HG03520 (cell line): ENCODE results near the gene TIE1.

ENCODE experiments used
- ATAC-seq: cut with Tn5 transposase; IDR thresholded peaks from one replicate; pipeline ENCODE4 v1.9.1; 2021; ENCODE audit warnings: mild to moderate bottlenecking, moderate library complexity; ENCODE audit not compliant: unreplicated experiment

The TIE1 gene

DNA sequence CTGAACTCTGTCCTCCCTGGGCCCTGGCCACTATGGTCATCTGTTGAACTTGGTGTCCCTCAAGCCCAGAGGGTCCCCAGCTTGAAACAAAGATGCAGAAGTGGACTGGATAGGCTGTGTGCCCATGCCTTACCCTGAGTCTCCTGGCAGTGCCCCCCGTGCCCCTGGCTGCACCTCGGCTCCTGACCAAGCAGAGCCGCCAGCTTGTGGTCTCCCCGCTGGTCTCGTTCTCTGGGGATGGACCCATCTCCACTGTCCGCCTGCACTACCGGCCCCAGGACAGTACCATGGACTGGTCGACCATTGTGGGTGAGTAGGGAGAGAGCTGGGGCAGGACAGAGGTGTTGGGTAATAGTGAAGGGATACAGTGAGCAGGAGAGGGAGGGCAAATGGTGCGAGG lies 10.7 kb downstream of the TIE1 start:
- no peak for ATAC-seq

DNA sequence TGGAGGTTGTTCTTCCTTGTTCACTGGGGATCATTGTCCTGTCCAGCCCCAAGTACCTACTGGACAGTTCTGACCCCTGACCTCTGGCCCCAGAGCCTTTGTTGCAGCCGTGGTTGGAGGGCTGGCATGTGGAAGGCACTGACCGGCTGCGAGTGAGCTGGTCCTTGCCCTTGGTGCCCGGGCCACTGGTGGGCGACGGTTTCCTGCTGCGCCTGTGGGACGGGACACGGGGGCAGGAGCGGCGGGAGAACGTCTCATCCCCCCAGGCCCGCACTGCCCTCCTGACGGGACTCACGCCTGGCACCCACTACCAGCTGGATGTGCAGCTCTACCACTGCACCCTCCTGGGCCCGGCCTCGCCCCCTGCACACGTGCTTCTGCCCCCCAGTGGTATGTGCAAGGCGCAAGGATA lies 11.4 kb downstream of the TIE1 start:
- ATAC-seq = no peak

DNA sequence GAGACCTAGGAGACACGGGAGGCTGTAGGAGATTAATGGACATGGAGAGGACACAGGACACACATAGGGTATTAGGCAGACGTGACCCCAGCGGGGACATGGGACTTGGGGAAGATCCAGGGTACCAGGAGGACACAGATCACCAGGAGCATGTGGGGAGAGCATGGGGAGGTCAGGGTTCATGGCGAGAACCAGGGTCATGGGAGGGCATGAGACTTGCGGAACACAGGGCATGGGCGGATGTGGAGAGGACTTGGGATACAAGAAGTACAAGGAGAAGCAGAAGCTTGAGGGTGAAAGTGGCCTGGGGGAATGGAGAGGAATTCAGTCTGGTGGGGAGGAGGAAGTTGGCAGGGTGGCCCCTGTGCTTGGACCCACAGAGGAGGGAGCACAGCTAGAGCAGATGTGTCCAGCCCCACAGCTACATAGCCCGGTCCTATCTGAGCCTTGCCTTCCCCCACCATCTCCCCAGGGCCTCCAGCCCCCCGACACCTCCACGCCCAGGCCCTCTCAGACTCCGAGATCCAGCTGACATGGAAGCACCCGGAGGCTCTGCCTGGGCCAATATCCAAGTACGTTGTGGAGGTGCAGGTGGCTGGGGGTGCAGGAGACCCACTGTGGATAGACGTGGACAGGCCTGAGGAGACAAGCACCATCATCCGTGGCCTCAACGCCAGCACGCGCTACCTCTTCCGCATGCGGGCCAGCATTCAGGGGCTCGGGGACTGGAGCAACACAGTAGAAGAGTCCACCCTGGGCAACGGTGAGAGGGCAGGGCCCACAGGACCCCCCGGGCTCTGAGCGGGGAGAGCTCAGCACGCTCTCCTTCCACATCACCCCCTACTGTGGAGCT lies 12.1 kb downstream of the TIE1 start:
- ATAC-seq = no peak

DNA sequence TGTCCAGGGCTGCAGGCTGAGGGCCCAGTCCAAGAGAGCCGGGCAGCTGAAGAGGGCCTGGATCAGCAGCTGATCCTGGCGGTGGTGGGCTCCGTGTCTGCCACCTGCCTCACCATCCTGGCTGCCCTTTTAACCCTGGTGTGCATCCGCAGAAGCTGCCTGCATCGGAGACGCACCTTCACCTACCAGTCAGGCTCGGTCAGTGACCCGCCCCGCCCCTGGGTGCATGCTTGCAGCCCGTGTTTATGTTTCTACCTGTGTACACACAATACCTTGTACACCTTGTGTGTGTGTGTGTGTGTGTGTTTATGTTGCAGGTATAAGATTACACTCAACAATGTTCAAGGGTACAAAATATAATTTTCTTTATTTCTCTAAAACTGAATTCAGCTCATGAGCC lies 13.0 kb downstream of the TIE1 start:
- no peak for ATAC-seq

DNA sequence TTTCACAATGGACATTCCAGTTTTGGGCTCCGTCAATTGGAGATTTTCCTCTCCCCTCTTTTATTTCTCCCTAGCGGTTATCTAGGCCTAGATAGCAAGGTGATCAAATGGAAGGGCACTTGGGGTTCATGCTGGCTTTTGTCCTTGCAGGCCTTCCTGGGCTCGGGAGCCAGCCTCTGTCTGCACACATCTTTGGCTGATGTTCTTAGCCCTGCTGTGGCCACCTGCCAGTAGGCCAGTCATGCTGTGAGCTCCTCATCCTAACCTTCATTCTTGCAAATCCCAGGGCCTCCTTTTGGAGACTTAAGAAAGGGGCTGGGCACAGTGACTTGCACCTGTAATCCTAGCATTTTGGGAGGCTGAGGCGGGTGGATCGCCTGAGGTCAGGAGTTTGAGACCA lies 13.5 kb downstream of the TIE1 start:
- ATAC-seq = no peak

DNA sequence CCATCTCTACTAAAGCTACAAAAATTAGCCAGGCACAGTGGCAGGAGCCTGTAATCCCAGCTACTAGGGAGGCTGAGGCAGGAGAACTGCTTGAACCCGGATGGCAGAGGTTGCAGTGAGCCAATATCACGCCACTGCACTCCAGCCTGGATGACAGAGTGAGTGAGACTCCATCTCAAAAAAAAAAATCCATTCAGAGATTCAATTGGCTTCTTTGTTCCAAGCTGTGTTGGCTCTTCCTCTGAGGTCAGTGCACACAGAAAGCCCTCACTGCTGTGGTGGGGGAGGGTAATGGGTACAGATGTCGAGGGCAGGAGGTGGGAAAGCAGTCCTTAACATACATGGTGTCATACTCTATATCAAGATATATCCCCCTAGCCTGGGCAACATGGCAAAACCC lies 14.7 kb downstream of the TIE1 start:
- no peak for ATAC-seq

DNA sequence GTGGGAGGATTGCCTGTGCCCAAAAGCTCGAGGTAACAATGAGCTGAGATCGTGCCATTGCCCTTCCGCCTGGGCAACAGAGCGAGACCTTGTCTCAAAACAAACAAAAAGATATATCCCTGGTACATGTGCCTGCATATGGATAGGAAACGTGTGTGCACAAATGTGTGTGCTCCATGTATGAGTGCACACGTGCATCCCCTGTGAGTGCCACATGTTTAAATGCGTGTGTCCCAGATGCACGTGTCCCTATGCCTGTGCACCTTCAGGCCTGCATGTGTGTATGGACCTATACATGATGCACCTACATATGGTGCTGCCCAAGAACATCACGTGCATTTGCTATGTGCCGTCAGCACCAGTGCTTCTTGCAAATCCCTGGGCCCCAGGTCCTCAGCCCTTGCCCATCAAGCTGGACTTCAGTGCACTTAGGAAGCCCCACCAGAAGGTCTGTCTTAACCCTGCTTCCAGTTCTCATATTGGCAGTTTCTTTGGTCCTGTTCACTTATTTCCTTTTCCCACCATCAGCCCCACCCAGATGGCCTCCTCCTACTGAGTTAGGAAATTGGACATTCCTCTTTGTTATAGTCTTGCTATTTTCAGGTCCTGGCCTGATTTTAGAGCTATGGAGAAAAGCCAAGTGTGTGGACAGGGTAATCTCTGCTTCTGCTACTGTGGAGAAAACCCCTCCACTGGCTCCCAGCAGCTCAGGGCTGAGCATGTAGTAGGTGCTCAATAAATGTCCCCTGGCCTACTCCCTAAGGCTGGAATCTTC lies 15.4 kb downstream of the TIE1 start:
- no peak for ATAC-seq

DNA sequence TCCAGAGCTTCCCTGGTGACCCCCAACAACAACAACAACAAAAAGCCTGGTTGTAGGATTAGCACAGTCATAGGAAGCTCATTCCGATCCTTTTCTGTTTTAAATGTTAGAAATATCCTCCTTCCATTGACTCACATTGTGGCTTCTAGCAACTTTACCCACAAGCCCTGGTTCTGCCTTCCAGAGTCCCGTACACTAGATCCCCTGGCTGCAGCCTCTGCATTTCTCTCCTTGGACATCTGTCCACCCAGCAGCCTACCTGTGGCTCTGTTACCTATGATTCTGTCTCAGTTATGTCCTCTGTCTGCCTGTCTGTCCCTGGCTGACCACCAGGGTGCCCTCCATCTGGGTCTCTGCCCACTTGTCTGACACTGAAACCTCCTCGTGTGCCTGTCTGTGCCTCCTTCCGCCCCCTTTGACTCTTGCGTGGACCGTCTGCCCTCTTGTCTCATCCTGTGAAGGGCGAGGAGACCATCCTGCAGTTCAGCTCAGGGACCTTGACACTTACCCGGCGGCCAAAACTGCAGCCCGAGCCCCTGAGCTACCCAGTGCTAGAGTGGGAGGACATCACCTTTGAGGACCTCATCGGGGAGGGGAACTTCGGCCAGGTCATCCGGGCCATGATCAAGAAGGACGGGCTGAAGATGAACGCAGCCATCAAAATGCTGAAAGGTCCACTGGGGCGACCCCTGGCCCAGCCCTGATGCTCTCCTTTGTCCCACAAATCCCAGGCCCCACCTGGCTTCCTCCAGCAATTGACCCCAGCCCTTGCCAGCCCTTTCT lies 16.1 kb downstream of the TIE1 start:
- ATAC-seq = no peak

DNA sequence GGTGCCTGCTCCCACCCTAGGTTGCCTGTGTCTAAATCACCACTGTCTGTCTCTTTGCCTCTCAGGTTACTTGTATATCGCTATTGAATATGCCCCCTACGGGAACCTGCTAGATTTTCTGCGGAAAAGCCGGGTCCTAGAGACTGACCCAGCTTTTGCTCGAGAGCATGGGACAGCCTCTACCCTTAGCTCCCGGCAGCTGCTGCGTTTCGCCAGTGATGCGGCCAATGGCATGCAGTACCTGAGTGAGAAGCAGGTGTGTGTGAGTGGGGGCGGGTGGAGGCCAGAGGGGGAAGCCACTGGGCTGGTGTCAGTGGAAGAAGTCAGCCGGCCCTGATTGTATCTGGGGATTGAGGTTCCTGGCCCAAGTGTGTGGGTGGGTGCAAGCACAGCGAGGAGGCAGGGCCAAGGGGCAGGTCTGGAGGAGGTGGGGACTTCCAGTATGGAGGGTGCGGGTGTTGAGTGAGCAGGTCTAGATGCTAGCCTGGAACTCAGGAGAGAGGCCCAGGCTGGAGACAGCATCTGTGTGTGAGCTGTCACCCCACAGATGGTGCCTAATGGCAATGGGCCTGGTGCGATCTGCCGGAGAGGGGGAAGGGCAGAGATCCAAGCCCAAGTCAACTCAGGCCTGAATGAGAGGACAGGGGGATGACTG lies 17.2 kb downstream of the TIE1 start:
- no peak for ATAC-seq

DNA sequence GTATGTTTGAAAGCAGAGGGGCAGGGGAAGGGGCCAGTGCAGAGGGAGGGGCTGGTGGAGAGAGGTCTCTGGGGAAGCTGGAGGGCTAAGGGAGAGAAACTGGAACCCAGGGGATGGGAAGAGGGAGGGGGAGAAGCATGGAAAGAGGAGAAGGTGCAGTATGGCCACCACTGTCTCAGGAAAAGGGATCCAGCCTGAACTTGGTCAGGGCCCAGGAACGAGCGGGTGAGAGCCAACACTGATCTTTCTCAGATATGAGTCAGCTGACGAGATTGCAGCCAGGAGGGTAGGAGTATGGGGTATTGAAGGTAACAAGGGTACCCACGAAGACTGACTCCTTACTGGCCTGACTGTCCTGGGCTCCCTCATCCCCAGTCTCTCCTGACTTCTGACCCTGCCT lies 18.0 kb downstream of the TIE1 start:
- ATAC-seq = no peak

DNA sequence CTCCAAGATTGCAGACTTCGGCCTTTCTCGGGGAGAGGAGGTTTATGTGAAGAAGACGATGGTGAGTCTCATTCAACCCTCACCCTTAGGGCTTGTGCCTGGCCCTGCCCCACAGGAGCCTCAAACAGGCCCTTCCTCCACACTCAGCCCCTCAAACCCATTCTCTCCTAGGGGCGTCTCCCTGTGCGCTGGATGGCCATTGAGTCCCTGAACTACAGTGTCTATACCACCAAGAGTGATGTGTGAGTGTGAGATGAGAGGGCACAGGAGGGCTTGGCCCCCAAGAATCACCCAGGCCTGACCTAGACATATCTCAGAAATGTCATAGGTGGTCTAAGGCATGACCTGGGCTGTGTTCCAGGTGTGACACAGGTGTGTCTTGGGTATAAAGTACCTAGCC lies 18.5 kb downstream of the TIE1 start:
- no peak for ATAC-seq

DNA sequence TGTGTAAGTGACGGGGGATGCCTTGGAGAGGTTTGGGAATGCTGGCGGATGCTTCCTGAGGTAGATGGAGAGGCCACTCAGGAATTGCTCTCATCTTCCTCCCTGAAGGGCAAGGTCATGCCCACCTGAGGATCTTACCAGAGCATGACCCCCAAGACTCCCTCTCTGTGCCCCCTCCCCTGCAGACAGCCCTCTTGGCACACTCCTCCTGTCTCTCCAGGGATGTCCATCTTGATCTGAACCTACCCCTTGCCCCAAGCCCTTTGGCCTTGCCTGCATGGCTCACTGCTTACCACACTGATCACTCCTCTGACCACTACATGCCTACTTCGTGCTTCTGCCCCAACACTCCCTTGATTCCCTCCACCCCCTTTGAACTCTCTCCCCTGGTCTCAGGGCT lies 19.0 kb downstream of the TIE1 start:
- no peak for ATAC-seq

DNA sequence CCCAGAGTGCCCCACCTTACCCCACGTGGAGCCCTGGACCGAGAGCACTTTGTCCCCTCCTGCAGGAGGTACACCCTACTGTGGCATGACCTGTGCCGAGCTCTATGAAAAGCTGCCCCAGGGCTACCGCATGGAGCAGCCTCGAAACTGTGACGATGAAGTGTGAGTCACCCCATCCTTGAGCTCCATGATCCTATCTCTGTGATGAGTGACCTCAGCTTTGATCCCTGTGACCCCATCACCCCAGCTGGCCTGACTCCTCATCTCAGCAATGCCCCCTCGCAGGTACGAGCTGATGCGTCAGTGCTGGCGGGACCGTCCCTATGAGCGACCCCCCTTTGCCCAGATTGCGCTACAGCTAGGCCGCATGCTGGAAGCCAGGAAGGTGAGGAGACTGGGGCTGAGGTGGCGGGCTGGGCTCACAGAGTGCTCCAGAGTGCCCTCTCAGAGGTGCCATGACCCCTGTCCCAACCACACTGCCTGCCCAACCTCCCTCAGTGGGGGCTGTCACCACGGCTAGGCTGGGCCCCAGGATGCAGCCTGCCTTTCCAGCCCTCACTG lies 20.6 kb downstream of the TIE1 start:
- no peak for ATAC-seq

DNA sequence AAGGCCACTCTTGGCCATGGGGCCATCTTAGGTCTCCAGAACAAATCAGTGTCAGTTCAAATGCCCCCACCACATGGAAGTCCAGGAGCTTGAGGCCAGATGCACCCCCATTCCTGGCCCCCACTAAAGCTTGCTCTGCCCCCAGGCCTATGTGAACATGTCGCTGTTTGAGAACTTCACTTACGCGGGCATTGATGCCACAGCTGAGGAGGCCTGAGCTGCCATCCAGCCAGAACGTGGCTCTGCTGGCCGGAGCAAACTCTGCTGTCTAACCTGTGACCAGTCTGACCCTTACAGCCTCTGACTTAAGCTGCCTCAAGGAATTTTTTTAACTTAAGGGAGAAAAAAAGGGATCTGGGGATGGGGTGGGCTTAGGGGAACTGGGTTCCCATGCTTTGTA lies 21.7 kb downstream of the TIE1 start:
- no peak for ATAC-seq

DNA sequence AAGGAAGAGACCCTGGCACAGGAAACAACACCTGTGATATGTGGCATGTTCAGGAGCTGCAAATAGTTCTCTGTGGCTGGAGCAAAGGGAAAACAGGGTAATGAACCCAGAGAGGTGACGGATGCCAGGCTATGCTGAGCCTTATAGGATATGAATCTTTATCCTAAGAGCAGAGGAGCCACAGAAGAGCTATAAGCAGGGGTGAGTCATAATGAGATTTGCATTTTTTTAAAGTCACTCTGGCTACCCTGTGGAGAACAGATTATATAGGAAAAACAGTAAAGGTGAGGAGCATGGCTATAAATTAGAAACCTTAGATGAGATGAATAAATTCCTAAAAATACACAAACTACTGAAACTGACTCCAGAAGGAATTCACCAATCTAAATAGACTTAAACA lies 24.0 kb downstream of the TIE1 start:
- no peak for ATAC-seq

DNA sequence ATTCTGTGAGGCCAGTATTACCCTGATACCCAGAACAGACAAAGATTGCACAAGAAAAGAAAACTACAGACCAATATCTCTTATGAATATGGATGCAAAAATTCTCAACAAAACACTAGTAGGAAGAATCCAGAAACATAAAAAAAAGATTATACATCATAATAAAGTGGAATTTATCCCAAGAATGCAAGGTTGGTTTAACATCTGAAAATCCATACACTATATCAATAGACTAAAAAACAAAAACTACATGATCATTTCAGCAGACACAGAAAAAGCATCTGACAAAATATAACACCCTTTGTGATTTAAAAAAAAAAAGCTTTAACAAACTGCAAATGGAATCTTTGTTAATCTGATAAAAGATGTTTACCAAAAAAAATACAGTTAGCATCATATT lies 24.6 kb downstream of the TIE1 start:
- ATAC-seq = no peak

DNA sequence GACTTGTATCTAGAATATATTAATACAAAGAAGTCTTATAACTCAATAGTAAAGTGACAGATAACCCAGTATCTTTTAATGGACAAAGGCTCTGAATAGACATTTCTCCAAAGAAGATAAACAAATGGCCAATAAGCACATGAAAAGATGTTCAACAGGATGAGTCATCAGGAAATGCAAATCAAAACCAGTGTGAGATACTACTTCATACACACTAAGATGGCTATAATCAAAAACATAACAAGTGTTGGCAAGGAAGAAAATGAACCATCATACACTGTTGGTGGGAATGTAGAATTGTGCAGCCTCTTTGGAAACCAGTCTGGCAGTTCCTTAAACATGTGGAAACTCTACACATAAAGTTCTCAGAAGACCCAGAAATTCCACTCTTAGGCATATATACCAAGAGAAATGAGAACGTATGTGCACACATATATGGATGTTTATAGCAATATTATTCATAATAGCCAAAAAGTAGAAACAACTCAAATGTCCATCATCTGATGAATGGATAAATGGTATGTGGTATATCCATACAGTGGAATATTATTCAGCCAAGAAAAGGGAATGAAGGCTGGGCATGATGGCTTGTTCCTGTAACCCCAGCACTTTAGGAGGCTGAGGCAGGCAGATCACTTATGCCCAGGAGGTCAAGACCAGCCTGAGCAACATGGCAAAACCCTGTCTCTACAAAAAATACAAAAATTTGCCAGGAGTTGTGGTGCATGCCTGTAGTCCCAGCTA lies 26.9 kb downstream of the TIE1 start:
- no peak for ATAC-seq

DNA sequence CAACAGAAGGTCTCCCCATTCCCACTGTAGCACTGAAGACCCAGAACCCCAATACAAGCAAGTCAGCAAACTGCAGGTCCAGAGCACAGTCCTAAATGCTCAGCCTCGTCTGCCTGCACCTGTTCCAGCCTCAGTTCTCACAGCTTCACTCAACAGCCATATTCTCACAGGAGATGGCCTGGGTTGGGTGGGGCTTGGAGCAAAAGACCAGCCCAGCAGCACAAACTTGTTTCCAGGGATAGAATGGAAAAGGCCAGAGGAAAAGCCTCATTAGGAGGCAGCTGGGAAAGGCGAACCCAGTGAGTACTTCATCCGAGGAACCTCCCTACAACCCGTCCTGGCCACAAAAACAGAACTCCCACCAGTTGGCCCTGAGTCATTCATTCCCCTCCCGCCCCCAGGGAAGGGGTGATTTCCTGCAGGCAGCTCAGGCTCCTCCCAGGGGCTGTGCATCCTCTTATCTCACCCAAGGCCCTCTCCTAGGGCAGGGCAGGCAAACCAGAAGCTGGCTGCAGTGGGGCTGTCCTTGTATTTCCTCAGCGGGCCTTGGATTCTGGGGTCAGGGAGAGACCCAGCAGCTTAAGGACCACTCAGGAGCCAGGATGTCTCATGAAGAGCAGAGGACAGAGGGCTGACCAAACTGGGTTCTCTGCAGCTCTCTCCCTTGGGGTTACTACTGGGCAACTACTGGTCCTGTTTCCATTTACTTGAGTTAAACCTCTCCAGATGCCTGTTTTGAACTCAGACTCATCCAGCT lies 29.4 kb downstream of the TIE1 start:
- ATAC-seq = no peak

DNA sequence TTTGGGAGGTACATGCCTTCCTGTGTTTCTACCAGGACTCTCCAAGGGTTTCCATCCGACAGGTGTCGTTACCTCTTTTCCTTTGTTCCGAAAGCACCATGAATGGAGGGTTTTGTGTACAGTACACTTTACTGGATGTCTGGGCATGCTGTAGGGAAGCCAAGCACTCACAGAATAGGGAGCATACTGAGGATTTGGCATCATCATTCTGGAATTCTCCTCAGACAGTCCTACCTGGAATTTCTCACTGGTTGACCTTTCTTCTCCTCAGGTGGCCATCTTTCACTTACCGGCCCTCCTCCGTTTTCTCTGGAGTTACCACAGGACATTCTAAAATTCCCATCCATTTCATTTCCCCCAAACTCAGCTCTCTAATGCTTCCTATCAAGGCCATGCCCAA lies 30.9 kb downstream of the TIE1 start:
- ATAC-seq = no peak
